ENCODE measurements around the gene ENO1.

The ENO1 gene

GRCh38 chr1:8870616-8871538, 7.6 kb downstream of the ENO1 start:
- DNase-seq (ENCODE audit: low read depth) = peak; percentile 50
- TF ChIP-seq POLR2A (IDR thresholded peaks at IDR 0.05; ENCODE audit: extremely low read depth, insufficient read length) (no peak), MAX (IDR thresholded peaks at IDR 0.05; ENCODE audit: low read depth, low read length) (0 out of 2 replicates have a peak, but pooled peaks have one; percentile 15)
- H3K4me3 ChIP-seq (ENCODE audit: low read depth, low read length) = no peak overlapping the region

GRCh38 chr1:8870103-8870502, 8.4 kb downstream of the ENO1 start:
- TF ChIP-seq MAX (IDR thresholded peaks at IDR 0.05; ENCODE audit: low read depth, low read length) = no peak
- TF ChIP-seq MYC (IDR thresholded peaks at IDR 0.05; ENCODE audit: low read depth, low read length) = no peak
- no peak for TF ChIP-seq CTCF (IDR thresholded peaks at IDR 0.05; ENCODE audit: low read depth, low read length)
- no peak for TF ChIP-seq POLR2A (IDR thresholded peaks at IDR 0.05; ENCODE audit: extremely low read depth, insufficient read length)
- H3K4me3 ChIP-seq (ENCODE audit: low read depth, low read length) = no peak overlapping the region
- no peak for DNase-seq (ENCODE audit: low read depth)

GRCh38 chr1:8867878-8868567, 10.5 kb downstream of the ENO1 start:
- TF ChIP-seq MYC (IDR thresholded peaks at IDR 0.05; ENCODE audit: low read depth, low read length) (no peak), POLR2A (IDR thresholded peaks at IDR 0.05; ENCODE audit: extremely low read depth, insufficient read length) (no peak), CTCF (IDR thresholded peaks at IDR 0.05; ENCODE audit: low read depth, low read length) (no peak), MAX (IDR thresholded peaks at IDR 0.05; ENCODE audit: low read depth, low read length) (no peak)
- H3K4me3 ChIP-seq (ENCODE audit: low read depth, low read length) = no peak overlapping the region
- DNase-seq (ENCODE audit: low read depth) = no peak

- no peak for DNase-seq (ENCODE audit: low read depth)
- no peak overlapping the region for H3K4me3 ChIP-seq (ENCODE audit: low read depth, low read length)
- TF ChIP-seq MAX (IDR thresholded peaks at IDR 0.05; ENCODE audit: low read depth, low read length) (no peak), MYC (IDR thresholded peaks at IDR 0.05; ENCODE audit: low read depth, low read length) (no peak), CTCF (IDR thresholded peaks at IDR 0.05; ENCODE audit: low read depth, low read length) (no peak), POLR2A (IDR thresholded peaks at IDR 0.05; ENCODE audit: extremely low read depth, insufficient read length) (no peak)
Observed at GRCh38 chr1:8866792-8867415, 11.6 kb downstream of the ENO1 start.

- H3K4me3 ChIP-seq (ENCODE audit: low read depth, low read length) = no peak overlapping the region
- no peak for TF ChIP-seq POLR2A (IDR thresholded peaks at IDR 0.05; ENCODE audit: extremely low read depth, insufficient read length)
- no peak for TF ChIP-seq MAX (IDR thresholded peaks at IDR 0.05; ENCODE audit: low read depth, low read length)
- no peak for TF ChIP-seq CTCF (IDR thresholded peaks at IDR 0.05; ENCODE audit: low read depth, low read length)
- no peak for TF ChIP-seq MYC (IDR thresholded peaks at IDR 0.05; ENCODE audit: low read depth, low read length)
- peak; percentile 25 for DNase-seq (ENCODE audit: low read depth)
Observed at GRCh38 chr1:8866173-8866791, 12.2 kb downstream of the ENO1 start.
